GM18511 (cell line): Measurements from ENCODE around the gene ZNF516.

ENCODE experiments used
- ATAC-seq: cut with Tn5 transposase; IDR thresholded peaks from one replicate; pipeline ENCODE4 v1.9.1; 2021; ENCODE audit warnings: mild to moderate bottlenecking, moderate library complexity; ENCODE audit not compliant: unreplicated experiment

The ZNF516 gene

DNA sequence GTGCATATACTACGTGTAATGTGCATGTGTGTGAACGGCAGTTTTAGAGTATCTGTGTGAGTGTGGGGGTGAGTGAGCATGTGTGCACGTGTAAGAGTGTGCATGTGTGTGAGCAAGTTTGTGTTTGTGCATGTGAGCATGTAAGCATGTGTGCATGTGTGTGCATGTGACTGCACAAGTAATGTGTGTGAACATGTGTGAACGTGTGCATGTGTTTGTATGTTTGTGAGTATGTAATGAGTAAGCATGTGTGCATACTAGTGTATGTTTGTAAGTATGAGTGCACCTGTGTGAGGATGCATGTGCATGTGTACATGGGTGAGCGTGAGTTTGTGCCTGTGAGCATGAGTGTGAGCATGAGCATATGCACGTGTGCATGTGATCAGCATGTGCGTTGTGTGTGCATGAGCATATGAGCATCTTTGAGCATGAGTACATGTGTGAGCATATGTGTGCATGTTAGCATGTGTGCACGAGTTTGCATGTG, 90.7 kb downstream of the ZNF516 start:
- no peak for ATAC-seq

DNA sequence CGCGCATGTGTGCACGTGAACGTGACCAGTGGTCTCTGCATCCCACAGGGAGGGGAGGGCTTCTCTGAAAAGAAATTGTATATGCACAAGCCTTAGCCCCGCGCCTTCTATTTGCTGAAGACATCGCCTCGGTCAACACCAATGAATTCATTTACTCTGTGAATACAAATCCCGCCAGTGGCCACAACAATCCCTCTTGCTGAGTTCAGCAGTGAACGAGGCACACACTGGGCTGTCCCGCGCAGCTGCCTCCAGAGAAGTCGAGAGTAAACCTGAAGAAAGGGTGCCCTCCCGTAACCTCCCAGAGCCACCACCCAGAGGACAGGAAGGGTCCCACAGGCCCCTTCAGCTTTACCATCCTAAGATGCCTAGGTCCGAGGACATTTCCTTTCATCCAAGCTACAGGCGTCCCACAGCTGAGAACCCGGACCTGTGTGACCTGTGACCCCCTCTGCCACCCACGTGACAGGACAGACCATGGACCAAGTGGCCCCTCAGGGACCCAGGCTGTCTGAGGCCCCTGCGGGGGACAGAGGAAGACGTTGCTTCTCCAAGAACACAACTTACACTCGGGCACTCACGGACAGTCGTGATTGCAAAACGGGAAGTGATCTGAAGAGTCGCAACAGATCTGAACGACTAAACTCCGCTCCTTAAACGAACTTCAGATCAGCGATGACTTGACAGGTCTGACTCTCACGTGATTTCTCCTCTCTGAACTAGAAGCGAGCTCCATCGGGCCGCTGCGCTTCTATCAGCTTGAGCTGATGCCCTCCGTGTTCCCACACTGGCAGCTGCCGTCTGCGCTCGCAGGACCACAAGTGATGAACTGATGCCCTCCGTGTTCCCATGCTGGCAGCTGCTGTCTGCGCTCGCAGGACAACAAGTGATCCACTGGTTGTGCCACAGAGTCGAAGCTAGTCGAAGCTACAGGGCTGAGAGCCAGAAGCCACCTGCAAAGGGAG, 92.7 kb downstream of the ZNF516 start:
- no peak for ATAC-seq

DNA sequence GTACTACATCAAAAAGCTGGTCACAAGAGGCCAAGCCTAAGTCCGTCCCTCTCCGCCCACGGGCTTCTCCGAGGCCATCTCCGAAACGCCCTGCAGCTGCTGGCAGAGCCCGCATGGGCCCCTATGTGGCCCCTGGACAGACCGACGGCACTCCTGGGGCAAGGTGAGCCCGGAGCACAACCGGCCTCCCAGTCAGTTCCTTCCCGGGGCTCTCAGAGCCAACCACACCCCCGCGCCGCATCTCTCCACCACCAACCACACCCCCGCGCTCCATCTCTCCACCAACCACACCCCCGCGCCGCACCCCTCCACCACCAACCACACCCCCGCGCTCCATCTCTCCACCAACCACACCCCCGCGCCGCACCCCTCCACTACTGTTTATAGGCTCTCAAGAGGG, 93.5 kb downstream of the ZNF516 start:
- ATAC-seq, result no peak

DNA sequence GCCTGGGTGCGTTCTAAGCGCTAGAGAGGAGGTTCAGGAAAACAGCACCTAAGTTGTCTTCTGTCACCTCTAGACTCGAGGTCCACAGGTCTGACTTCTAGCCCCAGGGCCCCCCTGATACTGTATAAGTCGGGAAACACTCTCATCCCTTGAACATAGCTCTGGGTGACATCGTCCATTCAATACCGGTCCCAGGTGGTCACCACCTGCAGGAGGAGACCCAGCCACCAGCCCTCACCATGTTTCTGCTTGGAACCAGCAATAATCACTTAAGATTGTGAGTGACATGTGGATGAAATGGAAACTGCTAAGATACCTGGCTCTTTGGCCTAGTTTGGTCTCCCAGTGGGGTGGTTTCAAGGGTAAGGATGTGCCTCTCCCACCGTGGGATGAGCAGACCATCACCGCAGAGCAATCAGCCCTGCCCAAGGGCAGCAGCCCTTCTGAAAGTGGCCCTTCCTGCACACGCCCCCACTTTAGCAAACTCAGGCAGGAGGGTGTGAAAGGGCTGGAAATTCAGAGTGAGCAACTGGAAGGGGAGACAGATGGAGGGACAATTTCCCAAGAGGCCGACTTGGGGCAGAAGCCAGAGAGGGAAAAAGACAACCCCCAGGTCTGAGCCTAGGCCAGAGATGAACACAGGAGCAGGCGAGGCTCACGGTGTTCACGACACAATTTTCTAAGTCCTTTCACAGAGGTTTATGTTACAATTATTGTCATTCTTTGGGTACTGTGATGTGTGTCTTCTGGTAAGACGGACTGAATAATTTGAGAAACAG, 95.2 kb downstream of the ZNF516 start:
- no peak for ATAC-seq

DNA sequence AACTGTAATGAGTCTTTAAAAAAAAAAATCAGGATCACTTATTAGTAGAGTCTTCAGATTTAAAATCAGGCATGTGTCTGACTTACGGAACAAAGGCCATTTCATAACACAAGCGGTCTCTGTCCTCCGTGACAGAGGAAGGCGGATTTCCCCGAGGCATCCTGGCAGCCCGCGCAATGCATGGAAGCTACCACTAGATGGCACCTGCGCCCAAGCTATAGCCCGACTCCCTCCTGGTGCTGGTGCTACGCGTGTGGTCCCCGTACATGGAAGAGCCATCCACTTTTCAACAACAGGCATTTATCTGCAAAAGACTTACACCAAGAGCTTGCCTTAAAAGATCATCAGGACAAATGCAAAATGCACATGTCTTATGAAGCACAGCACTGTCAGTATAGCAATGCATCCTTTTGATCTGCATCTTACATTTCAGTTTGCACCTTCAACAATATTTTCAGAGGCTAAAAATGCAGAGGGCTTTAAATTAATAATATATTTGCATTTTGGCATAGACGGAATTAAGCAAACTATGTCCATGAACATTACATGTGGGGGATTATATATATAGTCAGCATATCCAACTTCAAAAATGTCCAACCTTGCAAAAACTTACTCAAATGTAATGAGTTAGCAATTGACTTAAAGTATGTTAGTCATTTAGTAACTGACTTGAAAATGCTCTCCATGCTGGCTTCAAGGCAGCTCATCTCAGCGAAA, 96.0 kb downstream of the ZNF516 start:
- peak; percentile 97 for ATAC-seq

DNA sequence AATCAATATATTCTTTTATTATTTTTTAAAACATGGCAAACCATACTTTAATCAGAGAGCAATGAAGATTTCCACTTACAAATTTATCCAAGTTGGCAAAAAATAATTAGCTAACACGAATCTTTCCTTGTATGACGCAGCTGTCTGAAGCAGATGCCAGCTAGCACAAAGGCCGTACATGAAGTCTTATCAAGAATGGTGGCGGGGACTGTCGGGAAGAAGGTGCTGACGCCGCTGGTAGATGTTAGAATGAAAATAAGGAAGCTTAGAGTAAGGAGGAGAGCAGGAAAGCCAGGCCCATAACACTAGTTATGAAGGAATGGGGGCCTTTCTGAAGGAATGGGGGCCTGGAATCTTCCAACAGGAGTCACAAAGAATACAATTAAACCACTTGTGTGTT, 96.7 kb downstream of the ZNF516 start:
- ATAC-seq, result no peak

DNA sequence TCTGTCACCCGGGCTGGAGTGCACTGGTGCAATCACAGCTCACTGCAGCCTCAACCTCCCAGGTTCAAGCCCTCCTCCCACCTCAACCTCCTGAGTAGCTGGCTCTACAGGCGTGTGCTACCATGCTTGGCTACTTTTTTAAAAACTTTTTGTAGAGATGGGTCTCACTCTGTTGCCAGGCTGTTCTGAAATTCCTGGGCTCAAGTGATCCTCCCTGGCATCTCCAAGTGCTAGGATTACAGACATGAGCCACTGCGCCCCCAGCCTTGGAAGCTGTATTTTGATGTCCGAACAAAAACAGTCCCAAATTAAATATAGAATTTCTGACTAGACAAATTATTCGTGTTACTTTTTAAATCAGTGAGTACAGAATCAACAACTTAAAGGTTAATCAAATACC, 97.4 kb downstream of the ZNF516 start:
- no peak for ATAC-seq

DNA sequence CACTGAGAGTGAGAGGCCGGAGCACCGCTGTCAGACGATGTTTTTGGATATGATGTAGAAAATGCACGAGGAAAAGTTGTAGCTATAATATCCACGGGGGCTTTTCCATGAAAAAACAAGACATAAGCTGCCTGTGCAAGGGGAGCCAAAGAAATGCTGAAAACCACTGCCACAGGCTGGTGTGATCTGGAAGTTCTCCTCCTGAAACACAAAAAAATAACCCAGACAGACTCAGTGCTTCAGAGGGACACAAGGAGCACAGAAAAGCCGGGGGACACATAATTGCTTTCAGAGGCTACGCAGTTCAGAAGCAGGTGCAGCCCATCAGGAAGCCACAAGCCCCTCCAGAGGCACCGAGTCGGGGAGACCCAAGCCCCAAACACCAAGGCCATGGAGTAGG, 98.2 kb downstream of the ZNF516 start:
- ATAC-seq, result no peak

DNA sequence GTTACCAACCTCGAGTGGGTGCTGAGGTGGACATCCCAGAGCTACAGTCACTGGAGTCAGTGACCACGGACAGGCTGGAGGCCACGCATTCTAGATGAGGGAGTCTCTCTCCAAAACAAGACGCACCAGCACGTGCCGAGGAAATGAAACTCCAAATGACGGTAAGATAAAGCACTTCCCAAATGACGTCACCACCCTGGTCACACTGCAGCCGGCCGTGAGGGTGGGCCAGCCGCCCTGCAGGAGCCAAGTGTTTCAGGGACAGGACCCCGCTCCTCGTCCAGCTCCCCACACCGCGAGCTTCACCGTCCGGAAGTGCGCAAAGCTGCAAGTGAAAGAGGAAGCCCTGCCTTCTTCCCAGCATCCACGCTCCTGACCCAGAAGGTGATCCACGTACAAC, 99.4 kb downstream of the ZNF516 start:
- no peak for ATAC-seq

DNA sequence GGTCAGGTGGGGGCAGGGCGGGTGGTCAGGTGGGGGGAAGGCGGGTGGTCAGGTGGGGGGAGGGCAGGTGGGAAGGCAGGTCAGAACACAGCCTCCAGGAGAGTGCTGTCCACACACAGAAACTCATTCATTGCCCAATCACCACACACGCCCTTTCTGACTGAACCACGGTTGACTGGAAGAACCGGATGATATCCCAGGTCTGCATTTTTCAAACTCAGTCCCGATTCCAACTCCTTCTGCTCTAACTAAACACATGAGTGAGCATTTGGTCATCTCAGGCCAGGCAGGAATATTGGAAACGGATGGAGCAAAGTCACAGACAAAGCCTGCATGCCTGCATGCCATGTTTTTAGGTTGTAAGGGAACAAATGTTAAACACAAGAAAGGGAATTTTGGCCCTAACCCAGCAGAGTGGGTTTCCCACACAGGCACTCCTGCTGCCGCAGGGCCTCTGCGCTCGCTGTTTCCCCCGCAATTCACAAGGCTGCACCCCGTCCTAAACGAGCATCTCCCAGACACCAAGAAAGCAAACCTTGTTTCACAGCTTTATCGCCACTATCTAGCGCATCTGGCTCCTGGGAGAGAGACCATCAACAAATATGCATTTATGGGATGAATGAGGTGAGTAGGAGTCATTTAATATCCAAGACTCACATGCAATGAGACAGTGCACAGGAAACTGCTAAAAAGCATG, 100.1 kb downstream of the ZNF516 start:
- ATAC-seq, result no peak

DNA sequence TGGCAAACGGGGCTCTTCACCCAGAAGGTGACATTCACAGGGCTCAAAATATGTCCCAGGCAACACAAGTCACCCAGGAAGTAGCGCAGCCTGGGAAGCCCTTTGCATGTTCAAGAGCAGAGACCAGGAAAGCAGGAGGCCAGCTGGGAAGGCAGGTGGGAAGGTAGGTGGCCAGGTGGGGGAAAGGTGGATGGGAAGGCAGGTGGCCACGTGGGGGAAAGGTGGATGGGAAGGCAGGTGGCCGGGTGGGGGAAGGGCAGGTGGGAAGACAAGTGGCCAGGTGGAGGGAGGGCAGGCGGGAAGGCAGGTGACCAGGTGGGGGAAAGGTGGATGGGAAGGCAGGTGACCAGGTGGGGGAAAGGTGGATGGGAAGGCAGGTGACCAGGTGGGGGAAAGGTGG, 102.7 kb downstream of the ZNF516 start:
- ATAC-seq, result no peak

DNA sequence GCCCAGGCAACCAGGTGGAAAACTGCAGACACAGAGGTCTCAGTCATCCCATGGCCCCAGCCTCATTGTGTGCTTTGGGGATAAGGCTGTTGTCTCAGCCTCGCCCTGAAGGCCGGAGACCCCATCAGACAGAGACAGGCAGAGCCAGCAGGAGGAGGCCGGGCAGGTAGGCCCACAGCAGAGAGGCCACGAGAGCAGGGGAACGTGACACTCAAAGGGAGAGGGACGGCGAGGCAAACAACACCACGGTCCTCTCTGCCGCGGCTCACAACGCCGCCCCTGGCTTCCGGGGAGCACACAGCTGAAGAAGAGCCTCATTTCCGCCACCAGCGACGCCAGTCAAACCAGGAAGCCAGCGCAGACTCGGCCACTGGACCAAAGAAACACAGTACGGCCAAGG, 103.3 kb downstream of the ZNF516 start:
- no peak for ATAC-seq

DNA sequence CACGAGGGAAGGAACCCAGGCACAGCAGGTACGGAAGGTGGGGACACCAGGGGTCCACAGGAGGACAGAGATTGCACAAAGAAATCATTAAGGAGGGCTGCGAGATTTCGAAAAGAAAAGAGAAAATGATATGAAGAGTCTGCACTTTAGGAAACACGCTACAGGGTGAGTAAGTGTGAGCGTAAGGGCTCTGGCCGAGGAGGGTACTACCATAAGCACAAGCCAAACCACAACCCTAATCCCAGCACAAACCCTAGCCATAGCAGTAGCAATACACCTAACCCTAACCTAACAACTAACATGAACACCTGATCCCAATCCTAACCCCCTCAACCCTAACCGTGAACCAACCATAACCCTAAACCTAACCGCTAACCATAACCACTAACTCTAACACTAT, 104.0 kb downstream of the ZNF516 start:
- no peak for ATAC-seq

DNA sequence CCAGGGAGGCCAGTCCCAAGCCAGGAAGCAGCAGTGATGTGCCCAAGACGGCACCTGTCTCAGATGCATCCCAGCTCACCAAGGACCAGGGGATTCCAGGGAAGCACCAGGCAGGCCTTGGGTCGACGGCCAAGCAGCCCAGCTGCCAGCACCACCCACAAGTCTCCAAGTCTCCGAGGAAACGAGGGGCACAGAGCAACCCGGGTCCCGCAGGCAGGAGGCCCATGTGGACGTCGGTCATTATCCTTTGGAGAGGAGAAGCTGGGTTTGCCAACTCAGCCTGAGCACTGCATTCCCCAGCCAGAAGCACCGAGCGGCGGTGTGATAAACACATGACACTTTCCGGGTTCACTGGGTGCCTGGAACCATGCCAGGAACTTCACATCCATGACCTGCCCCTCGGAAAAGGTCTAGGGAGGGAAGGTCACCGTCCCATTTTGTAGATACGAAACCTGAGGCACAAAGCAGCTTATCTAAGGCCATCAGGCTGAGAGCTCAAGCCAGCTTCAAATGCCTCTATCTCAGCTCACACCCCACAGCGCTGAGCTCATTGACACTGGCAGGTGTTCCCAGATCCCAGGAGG, 104.5 kb downstream of the ZNF516 start:
- no peak for ATAC-seq

DNA sequence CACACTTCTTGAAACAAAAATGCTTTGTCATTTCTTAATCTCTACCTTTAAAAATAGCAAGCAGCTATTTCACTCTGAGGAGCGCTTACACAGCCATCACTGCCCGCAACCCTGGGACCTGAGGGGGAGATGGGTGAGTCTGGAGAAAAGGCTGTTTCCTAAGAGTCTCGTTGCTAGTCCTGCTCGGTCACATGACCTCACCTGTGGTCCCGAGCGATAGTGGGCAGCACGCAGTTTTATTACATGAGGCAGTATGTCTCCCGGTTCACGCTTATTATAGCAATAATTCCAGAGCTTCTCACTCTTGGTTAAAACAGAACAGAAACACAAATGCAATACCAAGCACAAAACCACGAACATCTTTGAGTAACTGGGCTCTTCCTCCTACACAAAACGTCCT, 105.3 kb downstream of the ZNF516 start:
- ATAC-seq, result no peak

DNA sequence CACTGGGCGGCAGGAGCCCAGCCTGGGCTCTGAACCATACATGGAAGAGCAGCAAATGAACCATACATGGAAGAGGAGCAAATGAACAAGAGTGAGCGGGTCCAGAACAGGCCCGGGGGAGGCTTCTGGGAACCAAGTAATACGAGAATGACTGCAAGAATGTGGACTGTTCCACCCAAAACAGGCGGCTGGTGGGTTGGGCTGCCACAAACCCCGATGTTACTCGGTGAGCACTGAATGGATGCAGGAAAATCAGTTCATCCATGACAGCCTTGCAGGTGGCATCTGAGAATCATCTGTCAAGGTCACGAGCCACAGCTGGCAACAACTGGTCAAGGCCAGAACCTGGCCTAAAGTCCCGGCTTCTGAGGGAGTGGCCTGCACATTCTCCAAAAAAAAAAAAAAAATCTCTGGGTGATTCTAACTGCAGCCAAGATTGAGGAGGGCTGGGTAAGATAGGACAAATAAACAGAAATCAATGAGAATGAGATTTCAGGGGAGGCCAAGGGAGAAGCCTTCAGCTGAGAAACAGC, 106.1 kb downstream of the ZNF516 start:
- ATAC-seq, result no peak

DNA sequence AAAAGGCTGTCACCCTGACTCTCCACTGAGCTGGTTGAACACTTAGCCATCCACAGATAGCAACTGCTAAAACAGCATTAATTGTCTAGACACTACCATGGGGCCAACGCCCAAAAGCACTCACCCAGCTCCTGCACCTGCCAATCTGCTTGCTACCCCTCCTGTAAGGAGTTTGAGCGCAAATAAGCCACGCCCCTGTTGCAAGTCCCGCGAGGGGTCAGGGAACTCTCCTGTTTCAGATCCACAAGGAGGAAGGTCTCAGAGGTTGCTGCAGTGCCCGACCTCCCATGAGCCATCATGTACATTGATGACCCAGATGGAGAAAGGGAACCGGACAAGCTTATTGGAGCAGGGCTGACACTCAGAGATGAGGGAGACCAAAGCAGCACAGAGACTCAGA, 106.8 kb downstream of the ZNF516 start:
- ATAC-seq, result no peak

DNA sequence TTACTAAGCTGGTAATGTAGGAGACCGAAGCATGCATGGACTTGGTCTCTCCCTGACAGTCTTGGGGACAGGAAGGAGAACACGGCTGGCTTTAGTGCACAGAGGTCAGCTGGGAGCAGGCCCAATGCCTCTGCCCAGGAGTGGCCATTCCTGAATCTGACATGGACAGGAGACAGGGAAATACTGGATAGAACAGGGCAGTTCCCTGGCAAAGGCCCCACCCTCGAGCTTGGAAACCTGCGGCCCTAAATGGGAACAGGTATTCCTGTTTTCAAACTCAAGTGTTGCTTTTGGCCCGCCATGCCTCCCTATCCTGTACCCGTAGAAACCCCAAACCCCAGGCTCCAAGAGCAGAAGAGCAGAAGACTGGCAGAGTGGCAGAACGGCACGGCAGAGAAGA, 107.4 kb downstream of the ZNF516 start:
- ATAC-seq, result no peak

DNA sequence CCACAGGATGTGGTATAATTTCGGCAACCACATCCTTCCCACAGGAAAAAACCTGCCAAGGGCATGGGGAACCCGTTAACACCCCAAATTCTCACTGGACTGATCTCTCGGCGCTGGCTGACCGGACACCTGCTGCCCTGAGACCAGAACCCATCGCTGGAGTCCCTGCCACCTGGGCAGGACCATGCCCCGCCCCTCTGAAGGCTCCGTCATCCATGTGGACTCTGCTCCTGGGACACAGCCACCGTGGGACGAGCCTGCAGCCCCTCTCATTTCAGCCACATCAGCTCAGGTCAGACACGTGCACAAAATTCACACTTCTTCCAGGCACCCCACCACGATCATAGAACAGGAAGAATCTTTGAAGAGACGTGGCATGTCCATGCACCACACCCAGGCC, 108.2 kb downstream of the ZNF516 start:
- no peak for ATAC-seq

DNA sequence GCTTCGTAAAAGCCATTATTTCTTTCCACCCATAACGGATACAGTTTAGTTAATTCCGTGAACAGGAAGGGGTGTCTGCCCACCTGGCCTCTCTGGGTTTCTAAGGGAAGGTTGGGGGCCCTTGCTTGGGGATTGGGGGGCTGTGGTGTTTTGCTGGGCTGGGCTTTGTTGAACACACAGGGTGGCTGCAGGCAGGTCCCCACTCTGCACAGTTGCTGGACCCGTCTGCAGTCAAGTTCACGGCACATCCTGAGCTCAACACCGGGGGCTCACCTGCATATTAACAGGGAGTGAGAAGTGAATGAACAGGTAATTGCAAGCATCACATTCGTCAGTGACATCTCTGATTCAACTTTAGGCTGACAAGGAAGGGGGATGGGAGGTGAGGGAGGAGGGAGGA, 109.0 kb downstream of the ZNF516 start:
- ATAC-seq, result no peak
